Activated gamma-delta T cell treated with Interleukin-2 at 50 U/mL for 16 hours (primary cell): ENCODE measurements around the gene PCBP3.

ENCODE experiments used
- DNase-seq: peaks from one replicate; pipeline ENCODE4 v3.0.0-alpha.2; 2020

Gene PCBP3

GRCh38 chr21:45816794-45817193 lies 173.3 kb downstream of the PCBP3 start:
- no peak for DNase-seq

- no peak for DNase-seq
These were observed 173.8 kb downstream of the PCBP3 start for GRCh38 chr21:45817345-45817744.

- DNase-seq, result no peak
These were observed 174.9 kb downstream of the PCBP3 start for GRCh38 chr21:45818276-45818903.

- peak; percentile 45 for DNase-seq
These were observed 175.4 kb downstream of the PCBP3 start for GRCh38 chr21:45818904-45819285.

GRCh38 chr21:45819478-45820170 lies 176.1 kb downstream of the PCBP3 start:
- no peak for DNase-seq

- DNase-seq, result peak; percentile 68
These were observed 176.9 kb downstream of the PCBP3 start for GRCh38 chr21:45820171-45821091.

GRCh38 chr21:45821315-45821962 lies 177.9 kb downstream of the PCBP3 start:
- DNase-seq, result no peak

- no peak for DNase-seq
These were observed 178.5 kb downstream of the PCBP3 start for GRCh38 chr21:45821998-45822397.

- DNase-seq, result no peak
These were observed 179.0 kb downstream of the PCBP3 start for GRCh38 chr21:45822429-45823099.

- no peak for DNase-seq
These were observed 179.7 kb downstream of the PCBP3 start for GRCh38 chr21:45823100-45823681.

GRCh38 chr21:45824546-45825215 lies 181.2 kb downstream of the PCBP3 start:
- DNase-seq, result no peak

- no peak for DNase-seq
These were observed 181.7 kb downstream of the PCBP3 start for GRCh38 chr21:45825219-45825618.

GRCh38 chr21:45826676-45827301 lies 183.3 kb downstream of the PCBP3 start:
- no peak for DNase-seq

- DNase-seq, result no peak
These were observed 183.8 kb downstream of the PCBP3 start for GRCh38 chr21:45827302-45827692.

- no peak for DNase-seq
These were observed 184.5 kb downstream of the PCBP3 start for GRCh38 chr21:45827881-45828579.

- no peak for DNase-seq
These were observed 185.3 kb downstream of the PCBP3 start for GRCh38 chr21:45828580-45829570.

- no peak for DNase-seq
These were observed 186.1 kb downstream of the PCBP3 start for GRCh38 chr21:45829668-45830067.

- DNase-seq, result no peak
These were observed 186.7 kb downstream of the PCBP3 start for GRCh38 chr21:45830221-45830640.

- DNase-seq, result no peak
These were observed 187.3 kb downstream of the PCBP3 start for GRCh38 chr21:45830720-45831366.
